ENCODE data around the gene DES. TPM values are rescaled to one million over a fixed set of nuclear protein-coding genes. Genes with fewer than 3 reads are reported as not detected.

DES gene
- polyA plus RNA-seq, 1 experiment = 7.0 TPM

DNA sequence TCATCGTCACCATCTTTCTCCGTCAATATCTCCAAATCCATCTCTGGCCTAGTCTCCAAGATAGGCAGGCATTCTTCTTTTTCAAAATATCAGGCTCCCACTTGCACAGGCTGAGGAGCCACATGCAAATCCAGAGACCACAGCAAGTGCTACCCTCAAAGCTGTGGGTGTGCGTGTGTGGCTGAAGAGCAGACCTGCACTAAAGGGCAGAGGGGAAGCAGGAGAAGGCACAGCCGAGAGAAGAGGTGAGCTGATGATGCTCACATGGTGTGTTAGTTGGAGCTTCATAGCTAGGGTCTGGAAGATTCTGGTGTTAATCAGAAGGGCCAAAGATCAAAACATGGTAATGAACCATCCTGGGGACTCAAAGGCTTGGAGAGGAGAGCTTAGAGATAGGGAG lies 20.3 kb downstream of the DES start:
- TF ChIP-seq, protein P1, sequence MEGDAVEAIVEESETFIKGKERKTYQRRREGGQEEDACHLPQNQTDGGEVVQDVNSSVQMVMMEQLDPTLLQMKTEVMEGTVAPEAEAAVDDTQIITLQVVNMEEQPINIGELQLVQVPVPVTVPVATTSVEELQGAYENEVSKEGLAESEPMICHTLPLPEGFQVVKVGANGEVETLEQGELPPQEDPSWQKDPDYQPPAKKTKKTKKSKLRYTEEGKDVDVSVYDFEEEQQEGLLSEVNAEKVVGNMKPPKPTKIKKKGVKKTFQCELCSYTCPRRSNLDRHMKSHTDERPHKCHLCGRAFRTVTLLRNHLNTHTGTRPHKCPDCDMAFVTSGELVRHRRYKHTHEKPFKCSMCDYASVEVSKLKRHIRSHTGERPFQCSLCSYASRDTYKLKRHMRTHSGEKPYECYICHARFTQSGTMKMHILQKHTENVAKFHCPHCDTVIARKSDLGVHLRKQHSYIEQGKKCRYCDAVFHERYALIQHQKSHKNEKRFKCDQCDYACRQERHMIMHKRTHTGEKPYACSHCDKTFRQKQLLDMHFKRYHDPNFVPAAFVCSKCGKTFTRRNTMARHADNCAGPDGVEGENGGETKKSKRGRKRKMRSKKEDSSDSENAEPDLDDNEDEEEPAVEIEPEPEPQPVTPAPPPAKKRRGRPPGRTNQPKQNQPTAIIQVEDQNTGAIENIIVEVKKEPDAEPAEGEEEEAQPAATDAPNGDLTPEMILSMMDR (IDR thresholded peaks at IDR 0.05; ENCODE audit: insufficient read depth, low read depth, low read length) = no peak
- peaks cover 2% of the 10 kb centered on the region for H3K36me3 ChIP-seq (ENCODE audit: control insufficient read depth, insufficient read depth, low read length)
- H3K4me3 ChIP-seq (ENCODE audit: low read depth, low read length) = no peak overlapping the region
- CTCF ChIA-PET = interaction anchor here (3.0 to 7.4 kb wide), 2 partner anchors 7 to 35 kb away, joined by 14 to 39 read pairs; no protein-coding TSS in a partner anchor
- POLR2A ChIA-PET = no interaction called here
- no peak for DNase-seq (ENCODE audit: low read depth)
- H3K27me3 ChIP-seq (ENCODE audit: control insufficient read depth, insufficient read depth, low read length) = 0 out of 2 replicates have a peak, but pooled peaks cover 2% of the 10 kb centered on the region

DNA sequence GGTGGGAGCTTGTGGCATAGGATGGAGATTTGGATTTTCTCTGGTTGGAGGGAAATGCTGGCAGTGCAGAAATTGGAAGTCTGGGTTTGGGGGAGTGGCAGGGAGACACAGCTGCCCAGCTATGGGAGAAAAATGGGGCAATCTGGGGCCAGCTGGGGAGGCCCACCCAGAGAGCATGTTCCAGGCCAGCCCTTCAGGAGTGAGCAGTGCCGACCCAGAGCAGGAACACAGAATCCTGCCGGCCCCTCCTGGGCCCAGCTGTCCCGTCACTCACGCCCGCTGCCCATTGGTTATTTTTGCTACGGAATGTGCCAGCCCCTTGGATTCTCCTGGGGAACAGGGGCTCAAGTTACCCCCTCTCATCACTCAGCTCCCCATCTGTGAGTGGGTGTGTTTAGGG lies 21.3 kb downstream of the DES start:
- TF ChIP-seq, protein P1 (IDR thresholded peaks at IDR 0.05; ENCODE audit: insufficient read depth, low read depth, low read length) = no peak
- Histone ChIP-seq H3K27me3 (ENCODE audit: control insufficient read depth, insufficient read depth, low read length) (0 out of 2 replicates have a peak, but pooled peaks cover 2% of the 10 kb centered on the region), H3K36me3 (ENCODE audit: control insufficient read depth, insufficient read depth, low read length) (peaks cover 6% of the 10 kb centered on the region), H3K4me3 (ENCODE audit: low read depth, low read length) (no peak overlapping the region)
- ChIA-PET POLR2A (no interaction called here), CTCF (interaction anchor here (0.9 to 7.4 kb wide), 4 partner anchors 9 to 36 kb away, joined by 3 to 39 read pairs (median 8); no protein-coding TSS in a partner anchor)
- no peak for DNase-seq (ENCODE audit: low read depth)

DNA sequence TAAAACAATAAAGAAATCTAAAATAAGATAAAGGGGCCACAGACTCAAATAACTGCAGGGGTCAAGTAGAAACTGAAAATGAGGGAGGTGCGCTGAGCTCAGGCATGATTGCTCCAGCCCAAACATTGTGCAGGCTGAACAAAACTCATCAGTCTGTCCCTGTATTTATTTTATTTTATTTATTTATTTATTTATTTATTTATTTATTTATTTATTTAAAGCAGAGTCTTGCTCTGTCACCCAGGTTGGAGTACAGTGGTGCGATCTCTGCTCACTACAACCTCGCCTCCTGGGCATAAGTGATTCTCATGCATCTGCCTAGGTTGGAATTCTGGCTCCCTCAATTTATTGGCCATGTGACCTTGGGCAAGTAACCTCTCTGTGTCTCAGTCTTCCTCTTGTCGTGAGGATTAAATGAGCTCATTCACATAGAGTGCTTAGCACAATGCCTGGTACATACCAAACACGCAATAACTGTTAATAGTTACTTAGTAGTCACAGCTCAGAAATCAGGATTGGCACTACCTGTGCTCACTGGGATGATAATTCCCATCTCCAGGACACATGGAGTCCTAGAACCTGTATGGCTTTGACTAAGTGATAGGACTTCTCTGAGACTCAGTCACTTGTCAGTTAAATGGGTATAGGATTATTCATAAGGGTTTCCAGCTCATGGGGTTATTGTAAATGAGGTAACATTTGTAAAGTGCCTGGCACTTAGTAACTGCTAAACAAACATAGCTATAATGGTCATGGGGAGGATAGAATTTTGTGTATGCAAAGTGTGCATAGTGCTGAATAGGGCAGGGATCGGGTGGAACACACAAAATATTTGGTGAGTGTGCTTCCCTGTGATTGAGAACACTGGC lies 22.4 kb downstream of the DES start:
- ChIA-PET POLR2A (interaction anchor here (2.3 kb wide), 1 partner anchor 12 kb away, joined by 15 read pairs; no protein-coding TSS in a partner anchor), CTCF (interaction anchor here (0.9 to 7.4 kb wide), 11 partner anchors 10 to 89 kb away, joined by 3 to 39 read pairs (median 5); partner anchors contain the start of gene GMPPA)
- Histone ChIP-seq H3K36me3 (ENCODE audit: control insufficient read depth, insufficient read depth, low read length) (peaks cover 8% of the 10 kb centered on the region), H3K4me3 (ENCODE audit: low read depth, low read length) (no peak overlapping the region), H3K27me3 (ENCODE audit: control insufficient read depth, insufficient read depth, low read length) (no peaks in the 10 kb centered on the region)
- DNase-seq (ENCODE audit: low read depth) = no peak
- TF ChIP-seq, protein P1 (IDR thresholded peaks at IDR 0.05; ENCODE audit: insufficient read depth, low read depth, low read length) = no peak

DNA sequence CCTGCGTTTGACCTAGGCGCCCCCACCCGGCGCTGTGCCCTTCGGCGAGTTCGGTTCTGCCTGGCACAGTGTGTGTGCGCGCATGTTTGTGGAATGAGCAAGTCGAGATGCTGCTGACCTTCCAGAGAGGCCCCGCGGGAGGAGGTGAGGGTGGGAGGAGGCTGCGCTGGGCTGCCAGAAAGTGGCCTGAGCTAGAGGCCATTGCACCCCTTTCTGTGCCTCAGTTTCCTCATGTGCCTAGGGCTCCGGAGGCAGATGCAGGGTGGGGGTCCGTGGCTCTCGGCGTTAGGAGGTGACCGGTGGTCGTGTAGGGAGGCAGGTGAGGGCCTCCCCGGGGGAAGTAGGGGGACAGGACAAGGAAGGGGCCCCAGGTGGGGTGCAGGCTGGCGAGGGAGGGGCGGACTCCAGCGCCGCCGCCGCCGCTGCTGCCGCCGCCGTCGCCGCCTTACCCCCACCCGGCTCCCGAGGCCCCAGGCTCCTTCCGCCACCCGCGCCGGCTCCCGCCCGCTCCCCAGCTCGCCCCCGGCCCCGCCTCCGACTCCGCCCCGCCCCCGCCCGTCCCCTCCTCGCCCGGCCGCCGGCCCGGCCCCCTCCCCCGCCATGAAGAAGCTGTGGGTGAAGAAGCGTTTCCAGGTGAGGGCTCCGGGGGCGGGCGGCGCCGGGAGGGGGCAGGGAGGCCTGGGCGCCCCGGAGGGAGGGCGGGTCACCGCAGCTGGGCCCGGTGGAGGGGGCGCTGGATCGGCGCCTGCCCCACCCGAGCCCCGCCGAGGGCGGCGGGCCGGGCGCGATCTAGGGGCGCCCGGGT lies 23.5 kb downstream of the DES start:
- TF ChIP-seq, protein P1 (IDR thresholded peaks at IDR 0.05; ENCODE audit: insufficient read depth, low read depth, low read length) = no peak
- peaks cover 11% of the 10 kb centered on the region for H3K36me3 ChIP-seq (ENCODE audit: control insufficient read depth, insufficient read depth, low read length)
- CTCF ChIA-PET = interaction anchor here (0.5 to 7.4 kb wide), 11 partner anchors 11 to 88 kb away, joined by 3 to 39 read pairs (median 4); partner anchors contain the start of gene GMPPA
- no peak for DNase-seq (ENCODE audit: low read depth)
- POLR2A ChIA-PET = interaction anchor here (0.6 to 2.3 kb wide), 2 partner anchors 11 to 55 kb away, joined by 9 to 15 read pairs; no protein-coding TSS in a partner anchor
- H3K27me3 ChIP-seq (ENCODE audit: control insufficient read depth, insufficient read depth, low read length) = no peaks in the 10 kb centered on the region
- H3K4me3 ChIP-seq (ENCODE audit: low read depth, low read length) = peak overlapping the region; percentile 68

Measured in BJ (cell line).